ENCODE measurements around the gene DAPK2. TPM values are rescaled to one million over a fixed set of nuclear protein-coding genes. Genes with fewer than 3 reads are reported as not detected.

The DAPK2 gene
- total RNA-seq, 1 donor from 2014 or later, result 1.6 TPM

- peak overlapping the region; percentile 40 for H3K4me3 Mint-ChIP-seq (ENCODE audit: unreplicated experiment)
- no peak for DNase-seq (ENCODE audit: low spot score)
- H3K9me3 Mint-ChIP-seq (ENCODE audit: low read depth), result no peaks in the 10 kb centered on the region
- H3K36me3 Mint-ChIP-seq (ENCODE audit: low read depth), result no peaks in the 10 kb centered on the region
- peaks cover 17% of the 10 kb centered on the region for H3K4me1 Mint-ChIP-seq (ENCODE audit: low read depth)
- peaks cover 2% of the 10 kb centered on the region for H3K27me3 Mint-ChIP-seq (ENCODE audit: low read depth)
- no peak overlapping the region for H3K27ac Mint-ChIP-seq (ENCODE audit: unreplicated experiment)
- TF ChIP-seq, protein P1, sequence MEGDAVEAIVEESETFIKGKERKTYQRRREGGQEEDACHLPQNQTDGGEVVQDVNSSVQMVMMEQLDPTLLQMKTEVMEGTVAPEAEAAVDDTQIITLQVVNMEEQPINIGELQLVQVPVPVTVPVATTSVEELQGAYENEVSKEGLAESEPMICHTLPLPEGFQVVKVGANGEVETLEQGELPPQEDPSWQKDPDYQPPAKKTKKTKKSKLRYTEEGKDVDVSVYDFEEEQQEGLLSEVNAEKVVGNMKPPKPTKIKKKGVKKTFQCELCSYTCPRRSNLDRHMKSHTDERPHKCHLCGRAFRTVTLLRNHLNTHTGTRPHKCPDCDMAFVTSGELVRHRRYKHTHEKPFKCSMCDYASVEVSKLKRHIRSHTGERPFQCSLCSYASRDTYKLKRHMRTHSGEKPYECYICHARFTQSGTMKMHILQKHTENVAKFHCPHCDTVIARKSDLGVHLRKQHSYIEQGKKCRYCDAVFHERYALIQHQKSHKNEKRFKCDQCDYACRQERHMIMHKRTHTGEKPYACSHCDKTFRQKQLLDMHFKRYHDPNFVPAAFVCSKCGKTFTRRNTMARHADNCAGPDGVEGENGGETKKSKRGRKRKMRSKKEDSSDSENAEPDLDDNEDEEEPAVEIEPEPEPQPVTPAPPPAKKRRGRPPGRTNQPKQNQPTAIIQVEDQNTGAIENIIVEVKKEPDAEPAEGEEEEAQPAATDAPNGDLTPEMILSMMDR (IDR thresholded peaks at IDR 0.05), result no peak
Measured at GRCh38 chr15:64045774-64046420, 388 bp downstream of the DAPK2 start.

GRCh38 chr15:64045101-64045435, 1.2 kb downstream of the DAPK2 start:
- DNase-seq (ENCODE audit: low spot score), result no peak
- H3K36me3 Mint-ChIP-seq (ENCODE audit: low read depth), result no peaks in the 10 kb centered on the region
- H3K27me3 Mint-ChIP-seq (ENCODE audit: low read depth), result peaks cover 2% of the 10 kb centered on the region
- H3K27ac Mint-ChIP-seq (ENCODE audit: unreplicated experiment), result no peak overlapping the region
- no peaks in the 10 kb centered on the region for H3K9me3 Mint-ChIP-seq (ENCODE audit: low read depth)
- TF ChIP-seq, protein P1 (IDR thresholded peaks at IDR 0.05), result no peak
- H3K4me1 Mint-ChIP-seq (ENCODE audit: low read depth), result peaks cover 12% of the 10 kb centered on the region
- peak overlapping the region; percentile 40 for H3K4me3 Mint-ChIP-seq (ENCODE audit: unreplicated experiment)

DNA sequence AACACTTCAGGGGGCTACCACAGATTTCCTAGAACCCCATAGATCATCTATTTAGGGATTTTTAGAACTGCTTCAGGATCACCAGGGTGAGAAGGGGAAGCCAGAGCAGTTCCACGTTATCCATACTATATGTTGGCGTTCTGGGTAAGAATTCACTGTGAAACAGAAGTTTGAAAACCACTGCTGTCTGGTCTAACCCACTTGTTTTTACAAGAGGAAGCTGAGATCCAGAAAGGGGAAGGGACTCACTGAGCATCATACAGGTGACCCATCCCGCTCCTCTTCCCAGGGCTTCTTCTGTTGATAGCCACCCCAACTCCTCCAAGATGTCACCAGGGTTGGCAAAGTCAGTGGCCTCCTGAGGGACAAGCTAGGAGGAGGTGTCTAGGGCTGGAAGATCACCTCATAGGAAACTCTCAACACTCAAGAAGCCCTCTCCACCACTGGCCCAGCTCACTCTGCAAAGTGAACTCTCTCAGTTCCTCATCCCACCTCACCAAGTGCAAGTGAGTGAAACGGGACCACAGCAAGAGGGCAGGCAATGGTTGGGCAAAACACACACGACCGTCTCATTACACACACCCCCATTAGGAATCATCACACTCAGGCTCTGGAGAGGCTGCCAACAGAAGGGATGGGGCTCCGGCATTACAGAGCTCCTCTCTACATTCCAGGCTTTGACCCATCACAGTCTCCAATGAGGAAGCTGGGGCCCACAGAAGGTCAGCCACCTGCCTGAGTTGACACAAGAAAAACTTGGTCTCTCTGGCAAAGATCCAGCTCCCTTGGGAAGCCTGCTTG, 1.8 kb downstream of the DAPK2 start:
- peak overlapping the region; percentile 40 for H3K4me3 Mint-ChIP-seq (ENCODE audit: unreplicated experiment)
- no peak overlapping the region for H3K27ac Mint-ChIP-seq (ENCODE audit: unreplicated experiment)
- no peak for DNase-seq (ENCODE audit: low spot score)
- H3K9me3 Mint-ChIP-seq (ENCODE audit: low read depth), result no peaks in the 10 kb centered on the region
- TF ChIP-seq, protein P1 (IDR thresholded peaks at IDR 0.05), result no peak
- peaks cover 12% of the 10 kb centered on the region for H3K4me1 Mint-ChIP-seq (ENCODE audit: low read depth)
- peaks cover 2% of the 10 kb centered on the region for H3K27me3 Mint-ChIP-seq (ENCODE audit: low read depth)
- H3K36me3 Mint-ChIP-seq (ENCODE audit: low read depth), result no peaks in the 10 kb centered on the region

DNA sequence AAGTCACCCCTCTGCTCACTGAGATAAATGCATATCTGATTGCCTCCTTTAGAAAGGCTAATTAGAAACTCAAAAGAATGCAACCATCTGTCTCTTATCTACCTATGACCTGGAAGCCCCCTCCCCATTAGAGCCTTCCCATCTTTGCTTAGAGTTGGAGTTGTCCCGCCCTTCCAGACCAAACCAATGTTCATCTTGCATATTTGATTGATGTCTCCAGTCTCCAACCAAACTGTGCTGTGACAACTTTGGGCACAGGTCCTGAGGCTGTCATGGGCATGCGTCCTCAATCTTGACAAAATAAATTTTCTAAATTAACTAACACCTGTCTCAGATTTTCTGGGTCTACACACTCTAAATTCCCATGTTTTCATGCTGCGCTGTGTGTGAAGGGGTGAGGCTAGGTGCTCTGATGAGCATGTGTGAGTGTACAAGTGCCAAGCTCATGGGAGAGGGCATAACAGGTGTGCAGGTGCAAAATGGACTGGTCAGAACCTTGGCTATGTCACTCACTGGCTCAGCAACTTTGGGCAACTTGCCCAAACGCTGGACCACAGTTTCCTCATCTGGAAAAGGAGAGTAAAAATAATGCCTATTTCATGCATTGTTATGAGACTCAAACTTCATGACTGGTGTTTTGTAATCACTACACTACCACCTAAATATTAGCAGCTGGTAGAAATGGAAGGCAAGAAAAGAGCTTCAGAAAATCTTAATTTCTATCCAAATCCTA, 7.2 kb downstream of the DAPK2 start:
- Mint-ChIP-seq H3K27me3 (ENCODE audit: low read depth) (no peaks in the 10 kb centered on the region), H3K36me3 (ENCODE audit: low read depth) (no peaks in the 10 kb centered on the region), H3K4me3 (ENCODE audit: unreplicated experiment) (no peak overlapping the region), H3K4me1 (ENCODE audit: low read depth) (no peaks in the 10 kb centered on the region), H3K9me3 (ENCODE audit: low read depth) (no peaks in the 10 kb centered on the region), H3K27ac (ENCODE audit: unreplicated experiment) (no peak overlapping the region)
- TF ChIP-seq, protein P1 (IDR thresholded peaks at IDR 0.05), result no peak
- no peak for DNase-seq (ENCODE audit: low spot score)

GRCh38 chr15:64037966-64038365, 8.3 kb downstream of the DAPK2 start:
- Mint-ChIP-seq H3K36me3 (ENCODE audit: low read depth) (no peaks in the 10 kb centered on the region), H3K27ac (ENCODE audit: unreplicated experiment) (no peak overlapping the region), H3K9me3 (ENCODE audit: low read depth) (no peaks in the 10 kb centered on the region), H3K4me3 (ENCODE audit: unreplicated experiment) (no peak overlapping the region), H3K27me3 (ENCODE audit: low read depth) (no peaks in the 10 kb centered on the region), H3K4me1 (ENCODE audit: low read depth) (no peaks in the 10 kb centered on the region)
- TF ChIP-seq, protein P1 (IDR thresholded peaks at IDR 0.05), result no peak
- no peak for DNase-seq (ENCODE audit: low spot score)

Data from chondrocyte (in vitro differentiated cells).